NCI-H510A (cell line): ENCODE data around the gene RMND5A.

Experiments used
- DNase-seq: peaks from one replicate; lab custom pipeline; 2025; lab: John Stamatoyannopoulos, UW

Gene RMND5A

DNA sequence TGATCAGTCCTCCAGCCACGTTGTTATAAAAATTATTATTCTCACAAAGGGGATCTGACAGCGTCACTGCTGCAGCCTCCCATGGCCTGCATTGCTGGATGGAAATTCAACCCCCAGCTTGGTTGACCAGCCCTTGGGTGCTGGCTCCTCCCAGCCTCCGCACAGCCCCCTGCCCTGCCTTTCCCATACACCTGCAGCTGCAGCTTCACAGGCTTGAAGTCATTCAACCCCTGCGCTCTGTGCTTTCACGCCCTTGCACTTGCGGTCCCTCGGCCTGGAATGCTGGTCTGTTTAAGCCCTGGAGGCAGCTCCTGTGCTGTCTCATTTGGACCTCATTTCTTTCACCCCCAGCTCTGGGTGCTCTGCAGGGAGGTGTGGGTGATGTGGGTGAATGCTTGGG lies 71.5 kb downstream of the RMND5A start:
- DNase-seq = no peak

DNA sequence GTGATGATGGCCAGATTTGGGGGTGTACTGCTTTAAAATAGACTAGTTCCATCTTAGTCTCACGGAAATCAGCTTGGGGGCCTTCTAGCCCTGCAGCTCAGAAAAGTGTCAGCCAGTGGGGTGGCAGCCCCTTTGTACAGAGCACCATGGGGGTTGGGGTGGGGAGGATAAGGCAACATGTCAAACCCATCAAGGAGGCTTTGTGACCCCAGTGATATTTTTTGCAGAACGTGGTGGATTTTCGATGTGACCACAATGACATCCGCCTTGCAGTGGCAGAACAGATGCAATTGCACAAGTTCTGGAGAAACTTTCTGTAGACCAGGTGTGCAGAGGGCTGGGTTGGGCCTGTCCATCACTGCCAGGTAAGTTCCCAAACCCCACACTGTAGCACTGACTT lies 73.7 kb downstream of the RMND5A start:
- no peak for DNase-seq

DNA sequence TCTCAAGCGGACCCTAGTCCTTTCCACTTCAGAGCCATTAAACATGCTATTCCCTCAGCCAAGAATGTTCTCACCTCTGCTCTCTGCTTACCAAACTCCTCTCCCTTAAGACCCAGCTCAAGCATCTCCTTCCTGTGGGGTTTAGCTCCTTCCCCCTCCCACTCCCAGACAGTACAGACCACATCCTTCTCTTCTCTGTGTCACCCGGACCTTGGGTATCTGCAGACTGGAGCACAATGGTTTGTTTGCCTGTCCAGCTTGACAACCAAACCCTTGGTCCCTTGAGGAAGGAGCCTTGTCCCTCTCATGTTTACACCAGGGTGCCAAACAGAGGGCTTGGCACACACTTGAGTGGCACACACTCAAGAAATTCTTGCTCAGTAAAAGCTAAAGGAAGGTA lies 74.8 kb downstream of the RMND5A start:
- DNase-seq = no peak

DNA sequence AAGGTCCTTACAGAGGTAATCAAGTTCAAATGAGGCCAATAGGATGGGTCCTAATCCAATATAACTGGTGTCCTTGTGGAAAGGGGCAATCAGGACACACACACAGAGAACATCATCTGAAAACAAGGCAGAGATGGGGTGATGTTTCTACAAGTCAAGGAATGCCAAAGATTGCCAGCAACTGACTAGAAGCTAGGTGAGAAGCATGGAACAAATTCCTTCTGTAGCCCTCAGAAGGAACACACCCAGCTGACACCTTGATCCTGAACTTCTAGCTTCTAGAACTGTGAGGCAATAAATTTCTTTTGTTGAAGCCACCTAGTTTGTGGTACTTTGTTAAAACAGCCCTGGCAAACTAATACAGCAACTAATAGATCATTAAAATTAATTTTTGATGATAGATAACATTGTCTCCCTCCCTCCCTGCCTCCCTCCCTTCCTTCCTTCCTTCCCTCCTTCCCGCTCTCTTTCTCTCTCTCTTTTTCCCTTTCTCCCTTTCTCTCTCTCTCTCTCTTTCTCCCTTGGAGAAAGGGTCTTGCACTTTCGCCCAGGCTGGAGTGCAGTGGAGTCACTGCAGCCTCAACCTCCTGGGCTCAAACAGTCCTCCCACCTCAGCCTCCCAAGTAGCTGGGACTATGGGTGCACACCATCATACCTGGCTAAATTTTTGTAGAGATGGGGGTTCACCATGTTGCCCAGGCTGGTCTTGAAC lies 80.9 kb downstream of the RMND5A start:
- DNase-seq = no peak

DNA sequence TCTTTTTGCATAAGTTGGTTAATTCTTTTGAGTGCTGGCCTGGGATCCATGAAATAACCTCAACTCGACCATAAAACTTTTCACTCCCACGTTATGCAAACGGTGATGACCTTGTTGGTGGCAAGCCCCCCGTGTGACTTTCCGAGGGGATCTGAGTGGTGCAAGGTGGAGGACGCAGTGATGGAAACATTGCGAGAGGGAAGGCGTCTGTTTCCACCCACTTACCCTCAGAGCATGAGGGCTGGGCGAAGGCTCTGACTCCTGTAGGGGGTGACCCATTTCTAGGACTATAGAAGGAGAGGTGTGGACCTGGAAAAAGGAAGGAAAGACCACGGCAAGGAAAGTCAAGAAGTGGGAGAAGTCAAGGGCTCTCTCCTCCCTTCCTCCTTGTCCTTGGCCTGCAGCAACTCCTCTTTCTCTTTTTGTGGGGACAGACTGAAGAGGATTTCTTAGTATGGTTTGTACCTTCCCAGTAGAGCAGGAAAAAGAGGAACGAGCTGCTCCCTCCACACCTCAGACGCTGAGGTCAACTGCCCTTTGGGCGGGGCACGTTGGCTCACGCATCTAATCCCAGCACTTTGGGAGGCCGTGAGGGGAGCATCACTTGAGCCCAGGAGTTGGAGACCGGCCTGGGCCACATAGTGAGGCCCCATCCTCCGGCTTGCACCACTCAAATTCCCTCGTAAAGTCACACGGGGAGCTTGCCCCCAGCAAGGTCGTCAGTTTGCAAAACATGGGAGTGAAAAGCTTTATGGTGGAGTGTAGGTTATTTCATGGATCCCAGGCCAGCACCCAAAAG lies 86.2 kb downstream of the RMND5A start:
- no peak for DNase-seq

DNA sequence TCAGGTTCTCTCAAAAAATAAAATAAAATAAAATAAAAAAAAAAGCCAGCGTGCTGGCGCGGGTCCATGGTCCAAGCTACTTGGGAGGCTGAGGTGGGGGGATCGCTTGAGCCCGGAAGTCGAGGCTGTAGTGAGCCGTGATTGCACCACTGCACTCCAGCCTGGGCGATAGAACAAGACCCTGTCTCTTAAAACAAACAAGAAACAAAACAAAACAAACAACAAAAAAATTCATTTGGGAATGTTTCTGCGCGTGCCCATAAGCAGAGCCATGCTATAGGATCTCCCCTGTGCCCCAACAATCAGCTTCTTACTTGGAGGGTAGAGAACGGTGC lies 87.0 kb downstream of the RMND5A start:
- no peak for DNase-seq

DNA sequence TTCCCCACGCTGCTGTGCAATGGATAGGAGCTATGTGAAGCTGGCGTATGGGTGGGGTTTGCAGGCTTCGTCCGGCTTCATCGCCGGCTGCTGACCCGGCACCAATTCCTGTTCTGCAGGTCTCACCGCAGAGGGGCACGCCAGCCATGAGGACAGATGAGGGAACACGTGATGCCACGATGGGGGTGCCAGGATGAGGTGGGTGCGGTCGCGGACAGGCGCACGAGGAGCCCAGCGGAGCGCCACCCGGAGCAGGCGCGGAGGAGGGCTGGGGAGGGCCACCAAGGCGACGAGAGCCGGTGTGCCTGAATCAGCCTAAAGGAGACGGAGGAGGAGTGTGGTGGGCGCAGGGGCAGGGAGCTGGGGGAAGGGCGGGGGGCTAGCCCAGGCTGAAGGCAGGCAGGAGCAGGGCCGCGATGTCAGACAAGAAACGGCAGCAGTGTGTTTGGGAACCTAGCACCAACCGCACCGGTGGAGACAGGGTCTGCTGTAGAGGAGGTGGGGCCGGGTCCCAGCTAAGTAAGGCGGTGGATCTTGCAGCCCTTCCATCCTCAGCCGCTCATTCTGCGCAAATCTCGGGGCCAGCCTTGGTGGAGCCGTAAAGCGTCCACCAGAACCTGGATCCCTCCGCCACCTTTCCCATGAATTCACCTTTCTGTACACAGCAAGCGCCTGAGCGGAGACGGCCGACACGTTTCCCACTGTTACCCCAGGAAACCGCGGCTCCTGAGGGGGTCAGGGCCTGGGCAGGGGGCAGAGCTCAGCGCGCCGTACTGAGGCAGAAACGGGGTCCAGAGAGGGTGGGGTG lies 87.6 kb downstream of the RMND5A start:
- DNase-seq = peak; percentile 7

DNA sequence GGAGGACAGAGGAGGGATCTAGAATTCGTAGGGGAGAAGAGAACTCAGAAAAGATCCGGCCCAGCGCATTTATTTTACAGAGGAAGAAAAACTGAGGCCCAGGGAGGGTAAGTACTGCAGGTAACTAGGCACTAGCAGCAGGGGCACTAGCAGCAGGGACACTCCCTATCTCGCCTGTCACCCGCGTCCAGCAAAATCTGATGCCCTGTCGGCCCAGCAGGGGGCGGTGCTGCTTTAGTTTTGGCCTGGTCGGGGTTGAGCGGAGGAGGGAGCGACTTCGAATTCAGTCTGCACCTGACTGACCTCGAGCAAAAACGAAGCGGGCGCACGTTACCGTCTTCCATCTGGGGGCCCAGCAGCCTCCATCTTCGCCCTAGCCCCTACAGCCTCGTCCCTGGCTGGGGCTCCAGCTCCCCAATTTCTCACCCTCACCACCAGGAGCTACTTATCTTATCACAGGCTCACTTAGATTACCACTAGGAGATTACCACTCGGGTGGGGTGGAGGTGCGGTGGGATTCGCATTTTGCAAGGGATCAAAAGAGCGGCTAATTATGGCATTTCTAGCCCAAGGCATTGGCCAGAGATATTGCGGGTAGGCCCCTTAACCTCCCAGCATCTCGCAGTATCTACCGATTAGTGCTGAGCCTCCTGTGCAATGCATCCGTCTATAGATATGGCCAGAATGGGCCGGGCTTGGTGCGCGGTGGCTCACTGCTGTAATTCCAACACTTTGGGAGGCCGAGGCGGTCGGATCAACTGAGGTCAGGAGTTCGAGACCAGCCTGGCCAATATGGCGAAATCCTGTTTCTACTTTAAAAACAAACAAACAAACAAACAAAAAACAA lies 88.4 kb downstream of the RMND5A start:
- peak; percentile 46 for DNase-seq

DNA sequence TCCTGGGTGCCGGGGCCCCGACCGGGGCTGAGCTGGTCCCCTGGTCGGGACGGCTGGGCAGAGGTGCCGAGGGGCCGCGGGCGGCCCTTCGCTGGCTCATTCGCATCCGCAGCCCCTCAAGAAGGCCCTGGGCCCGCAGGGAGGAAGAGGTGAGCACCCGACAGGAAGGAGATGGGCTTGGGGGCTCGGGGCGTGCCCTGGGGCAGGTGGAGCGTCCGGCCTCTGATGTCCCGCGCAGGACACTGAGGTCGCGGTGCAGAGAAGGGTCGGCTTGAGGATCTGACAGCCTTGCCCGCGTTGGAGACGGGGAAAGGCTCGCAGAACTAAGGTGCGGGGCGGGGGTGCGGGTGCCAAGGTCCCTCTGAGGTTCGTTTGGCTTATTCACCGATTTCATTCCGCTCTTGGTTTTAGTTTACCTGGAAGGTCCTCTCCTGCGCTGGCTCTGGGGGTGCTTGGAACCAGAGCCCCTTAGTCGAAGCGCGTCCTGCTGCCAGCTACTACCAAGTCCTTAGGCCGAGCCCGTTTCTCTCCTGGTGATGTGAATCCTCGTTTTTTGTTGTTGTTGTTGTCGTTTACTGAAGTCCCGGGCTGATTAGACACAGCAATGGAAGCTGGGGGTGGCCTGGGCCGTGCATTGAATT lies 89.5 kb downstream of the RMND5A start:
- DNase-seq = no peak

DNA sequence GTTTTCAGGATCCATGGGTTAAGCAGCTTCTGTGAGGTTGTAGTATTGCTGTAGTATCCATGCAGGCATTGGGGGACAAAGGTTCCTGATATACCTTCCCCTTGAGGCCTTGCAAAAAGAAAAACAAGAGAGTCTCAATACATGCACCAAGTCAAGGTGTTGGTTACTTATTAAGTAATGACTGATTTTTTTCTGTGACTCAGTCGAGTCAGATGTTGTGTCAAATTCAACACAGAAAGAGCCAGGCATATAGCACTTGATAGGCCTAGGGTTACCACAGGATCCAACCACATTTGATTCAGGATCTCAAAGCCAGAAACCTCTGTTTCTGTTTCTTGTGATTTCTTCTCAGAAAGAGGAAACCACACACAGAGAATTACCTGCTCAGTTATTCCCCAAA lies 95.5 kb downstream of the RMND5A start:
- no peak for DNase-seq

DNA sequence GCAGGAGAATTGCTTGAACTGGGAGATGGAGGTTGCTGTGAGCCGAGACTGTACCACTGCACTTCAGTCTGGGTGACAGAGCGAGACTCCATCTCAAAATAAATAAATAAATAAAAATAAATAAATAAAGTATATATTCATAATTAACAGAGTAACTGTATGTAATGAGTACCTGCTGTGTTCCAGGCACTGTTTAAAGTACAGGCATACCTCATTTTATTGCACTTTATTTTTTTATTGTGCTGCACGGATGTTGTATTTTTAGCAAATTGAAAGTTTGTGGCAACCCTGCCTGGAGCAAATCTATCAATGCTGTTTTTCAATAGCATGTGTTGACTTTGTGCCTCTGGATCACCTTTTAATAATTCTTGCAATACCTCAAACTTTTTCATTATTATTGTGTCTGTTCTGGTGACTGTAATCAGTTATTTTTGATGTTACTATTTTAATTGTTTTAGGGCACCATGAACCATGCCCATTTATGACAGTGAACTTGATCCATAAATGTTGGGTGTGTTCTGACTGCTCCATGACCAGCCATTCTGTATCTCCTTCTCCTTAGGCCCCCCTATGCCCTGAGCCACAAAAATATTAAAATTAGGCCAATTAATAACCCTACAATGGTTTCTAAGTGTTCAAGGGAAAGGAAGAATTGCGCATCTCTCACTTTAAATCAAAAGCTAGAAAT lies 98.2 kb downstream of the RMND5A start:
- DNase-seq = no peak

DNA sequence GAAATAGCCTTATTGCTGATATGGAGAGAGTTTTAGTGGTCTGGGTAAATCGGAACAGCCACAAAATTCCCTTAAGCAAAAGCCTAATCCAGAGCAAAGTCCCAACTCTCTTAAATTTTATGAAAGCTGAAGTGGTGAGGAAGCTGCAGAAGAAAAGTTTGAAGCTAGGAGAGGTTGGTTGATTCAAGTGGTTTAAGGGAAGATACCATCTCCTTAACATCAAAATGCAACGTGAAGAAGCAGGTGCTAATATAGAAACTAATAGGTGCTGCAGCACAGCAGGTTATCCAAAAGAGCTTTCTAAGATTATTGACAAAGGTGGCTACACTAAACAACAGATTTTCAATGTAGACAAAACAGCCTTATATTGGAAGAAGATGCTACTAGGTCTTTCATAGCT lies 98.9 kb downstream of the RMND5A start:
- DNase-seq = no peak

DNA sequence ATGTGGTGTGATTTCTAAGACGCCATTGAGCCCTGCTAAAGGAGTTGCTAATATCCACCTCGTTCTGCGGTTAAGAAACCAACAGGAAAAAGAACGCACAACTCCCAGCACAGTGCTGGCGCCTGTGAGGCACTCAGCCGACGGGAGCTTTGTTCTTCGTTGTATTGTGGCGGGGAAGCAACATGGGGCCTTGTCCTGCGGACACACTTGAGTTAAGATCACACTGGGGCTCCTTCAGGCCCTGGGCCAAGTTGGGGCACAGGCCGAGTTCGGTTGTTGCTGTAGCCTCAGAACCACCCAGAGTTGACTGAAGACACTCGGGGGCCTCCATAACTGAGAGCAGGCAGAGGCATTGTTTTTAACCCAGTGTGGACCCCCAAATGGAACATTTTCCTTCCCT lies 101.2 kb downstream of the RMND5A start:
- DNase-seq = no peak

DNA sequence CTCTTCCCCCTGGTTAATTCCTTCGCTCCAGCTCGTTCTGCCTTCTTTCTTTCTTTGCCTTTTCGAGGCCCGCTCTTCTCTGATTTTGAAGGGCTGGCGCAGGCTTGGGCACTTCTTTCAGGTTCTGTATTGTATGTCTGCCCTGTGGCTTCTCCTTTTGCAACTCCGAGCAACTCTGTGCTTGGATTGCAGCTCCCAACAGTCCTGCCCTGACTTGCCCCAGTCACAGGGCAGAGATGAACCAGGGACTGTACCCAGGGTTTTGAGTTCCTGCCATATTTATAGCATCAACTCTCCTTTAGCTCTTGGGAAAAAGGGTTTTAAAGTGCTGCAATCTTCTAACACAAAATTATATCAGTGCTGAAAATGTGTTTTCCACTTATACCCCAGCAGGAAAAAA lies 101.8 kb downstream of the RMND5A start:
- DNase-seq = no peak

DNA sequence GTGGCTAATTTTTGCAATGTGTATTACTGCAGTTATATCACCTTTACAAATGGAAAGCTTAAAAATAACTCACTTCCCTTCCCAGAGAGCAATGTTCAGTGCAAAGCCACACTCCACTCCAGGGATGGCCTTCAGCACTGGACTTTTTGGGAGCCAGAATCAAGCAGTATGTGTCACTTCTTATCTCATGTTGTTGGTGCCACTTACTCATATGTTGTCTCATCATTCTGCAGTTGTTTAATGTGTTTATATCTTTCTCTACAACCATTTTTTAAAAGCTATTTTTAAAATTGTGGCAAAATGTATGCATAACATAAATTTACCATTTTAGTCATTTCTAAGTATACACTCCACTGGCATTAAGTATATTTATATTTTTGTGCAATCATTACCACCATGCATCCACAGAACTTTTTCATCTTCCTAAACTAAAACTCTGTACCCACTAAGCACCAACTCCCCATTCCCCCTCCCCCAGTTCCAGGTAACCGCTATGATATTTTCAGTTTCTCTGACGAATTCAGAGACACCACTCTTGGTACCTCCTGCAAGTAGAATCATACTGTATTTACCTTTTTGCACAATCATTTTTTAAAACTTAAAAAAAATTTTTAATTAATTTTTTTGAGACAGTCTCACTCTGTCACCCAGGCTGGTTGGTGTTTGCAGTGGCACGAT lies 102.7 kb downstream of the RMND5A start:
- no peak for DNase-seq

DNA sequence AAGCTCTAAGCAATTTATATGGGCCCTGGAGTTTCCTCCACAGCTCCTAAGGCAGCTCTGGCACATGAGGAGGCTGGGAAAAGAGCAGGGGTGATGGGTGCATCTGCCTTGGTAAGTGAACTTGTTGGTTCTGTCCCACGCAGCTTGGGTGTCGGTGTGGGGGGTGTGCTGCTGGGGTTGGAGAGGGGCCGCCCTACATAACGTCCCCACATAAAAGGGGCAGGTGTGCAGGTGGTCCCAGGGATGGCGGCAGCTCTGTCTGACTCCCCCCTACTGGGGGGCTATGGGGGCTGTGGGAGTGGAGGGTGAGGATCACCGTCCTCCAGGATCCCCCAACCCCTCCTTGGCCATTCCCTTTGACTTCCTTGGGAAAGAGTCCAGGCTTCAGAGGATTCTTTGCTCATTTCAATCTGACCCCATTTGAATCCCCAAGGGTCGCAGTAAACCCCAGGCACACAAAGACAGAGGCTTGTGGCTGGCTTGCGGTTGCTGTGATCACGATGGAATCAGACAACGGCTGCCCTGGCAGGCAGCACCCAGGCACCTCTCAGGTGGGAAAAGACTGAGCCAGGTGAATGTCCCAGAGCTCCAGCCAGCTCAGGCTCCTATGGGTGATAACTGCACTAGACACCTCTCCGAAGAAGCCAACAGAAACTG lies 105.1 kb downstream of the RMND5A start:
- no peak for DNase-seq

DNA sequence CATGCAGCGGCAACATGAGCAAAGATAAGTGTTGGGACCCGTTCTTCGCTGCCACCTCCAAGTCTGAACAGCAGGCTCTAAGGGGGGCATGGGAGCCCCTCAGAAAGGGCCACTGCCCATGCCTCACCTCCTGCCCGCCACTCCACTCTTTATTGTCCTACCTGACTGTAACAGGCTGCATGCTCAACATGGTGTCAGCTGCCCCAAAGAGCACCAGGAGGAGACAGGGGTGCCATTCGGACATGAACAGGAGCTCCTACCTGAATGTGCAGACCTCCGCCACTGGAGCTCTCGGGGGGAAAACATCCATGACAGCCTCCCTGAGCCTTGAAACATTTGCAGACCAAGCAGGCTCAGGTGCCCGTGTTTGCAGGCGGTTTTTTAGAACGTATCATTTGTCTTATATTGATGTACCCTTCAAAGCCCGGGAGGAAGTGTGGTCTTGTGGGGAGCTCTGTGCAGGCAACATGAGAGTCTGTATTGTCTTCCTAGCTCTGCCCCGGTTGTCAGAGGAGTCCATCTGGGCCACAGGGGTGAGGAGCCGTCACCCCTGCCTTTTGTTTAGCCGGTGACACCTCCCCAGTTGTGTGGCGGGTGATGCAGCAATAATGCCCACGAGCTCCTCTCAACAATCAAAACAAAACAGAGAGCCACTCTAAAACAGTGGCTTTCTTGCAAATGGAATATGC lies 105.7 kb downstream of the RMND5A start:
- no peak for DNase-seq

DNA sequence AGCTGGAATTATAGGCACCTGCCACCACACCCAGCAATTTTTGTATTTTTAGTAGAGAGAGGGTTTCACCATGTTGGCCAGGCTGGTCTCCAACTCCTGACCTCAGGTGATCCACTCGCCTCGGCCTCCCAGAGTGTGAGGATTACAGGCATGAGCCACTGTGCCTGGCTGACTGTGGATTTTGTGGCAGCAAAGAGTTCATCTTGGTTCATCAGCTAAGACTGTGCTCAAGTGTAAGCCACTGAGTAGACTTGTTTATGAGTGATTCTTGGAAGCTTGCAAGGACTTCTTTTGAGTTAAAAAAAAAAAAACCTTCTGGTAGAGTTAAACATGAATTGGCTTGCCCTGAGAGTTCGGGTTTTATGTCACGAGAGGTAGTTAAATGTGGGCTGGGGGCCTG lies 106.9 kb downstream of the RMND5A start:
- no peak for DNase-seq
